ENCODE data around the gene SLC6A6.

Gene SLC6A6

DNA sequence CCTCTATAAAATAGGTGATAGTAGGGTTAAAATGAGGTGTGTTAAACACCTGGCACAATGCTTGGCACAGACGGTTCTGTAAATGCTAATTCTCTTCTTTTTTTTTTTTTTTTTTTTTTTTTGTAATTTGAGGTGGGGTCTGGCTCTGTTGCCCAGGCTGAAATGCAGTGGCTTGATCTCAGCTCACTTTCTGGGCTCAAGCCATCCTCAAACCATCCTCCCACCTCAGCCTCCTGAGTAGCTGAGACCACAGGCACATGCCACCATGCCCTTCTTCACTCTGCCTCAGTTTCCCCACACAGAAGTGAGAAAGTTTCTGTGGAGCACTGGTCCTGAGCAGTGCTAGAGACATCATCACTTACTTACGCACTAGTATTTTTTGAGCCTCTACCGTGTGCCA, 57.4 kb downstream of the SLC6A6 start:
- TF ChIP-seq GATA3 (IDR thresholded peaks at IDR 0.05; ENCODE audit: low read depth, low read length), result no peak
- no peak for TF ChIP-seq GATA2 (IDR thresholded peaks at IDR 0.05; ENCODE audit: low read depth, low read length)

GRCh38 chr3:14460342-14461005, 58.1 kb downstream of the SLC6A6 start:
- no peak for TF ChIP-seq GATA2 (IDR thresholded peaks at IDR 0.05; ENCODE audit: low read depth, low read length)
- TF ChIP-seq GATA3 (IDR thresholded peaks at IDR 0.05; ENCODE audit: low read depth, low read length), result no peak

DNA sequence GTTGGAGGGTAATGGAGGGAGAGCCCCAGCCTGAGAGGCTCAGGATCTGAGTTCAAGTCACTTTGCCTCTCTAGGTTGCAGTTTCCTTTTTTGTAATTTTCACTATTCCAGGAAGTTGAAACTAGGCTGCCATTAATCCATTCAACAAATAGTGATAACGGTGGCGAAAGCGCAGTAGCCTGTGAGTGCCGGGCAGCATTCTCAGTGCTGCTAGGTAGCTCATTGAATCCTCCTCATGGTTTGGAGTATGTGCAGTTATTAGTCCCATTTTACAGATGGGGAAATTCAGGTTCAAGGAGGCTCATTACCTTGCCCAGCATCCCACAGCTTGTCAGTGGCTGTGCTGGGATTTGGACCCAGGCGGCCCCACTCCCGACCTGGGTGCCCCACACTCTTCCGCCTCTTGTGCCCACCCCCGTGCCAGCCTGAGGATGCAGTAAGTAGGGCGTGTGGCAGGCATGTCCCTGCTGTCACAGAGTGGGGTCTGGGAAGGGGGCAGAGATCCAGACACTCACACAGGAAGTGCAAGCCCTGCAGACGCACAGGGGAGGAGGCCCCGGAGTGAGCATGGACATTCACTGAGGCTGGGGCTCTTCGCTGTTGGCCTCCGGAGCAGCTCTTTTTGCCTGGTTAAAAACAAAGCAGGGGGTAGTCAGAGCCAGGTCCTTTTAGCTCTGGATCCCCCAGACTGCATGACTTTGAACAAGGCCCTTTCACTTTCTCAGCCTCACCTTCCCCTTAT, 58.8 kb downstream of the SLC6A6 start:
- TF ChIP-seq GATA2 (IDR thresholded peaks at IDR 0.05; ENCODE audit: low read depth, low read length) (no peak), GATA3 (IDR thresholded peaks at IDR 0.05; ENCODE audit: low read depth, low read length) (no peak)

DNA sequence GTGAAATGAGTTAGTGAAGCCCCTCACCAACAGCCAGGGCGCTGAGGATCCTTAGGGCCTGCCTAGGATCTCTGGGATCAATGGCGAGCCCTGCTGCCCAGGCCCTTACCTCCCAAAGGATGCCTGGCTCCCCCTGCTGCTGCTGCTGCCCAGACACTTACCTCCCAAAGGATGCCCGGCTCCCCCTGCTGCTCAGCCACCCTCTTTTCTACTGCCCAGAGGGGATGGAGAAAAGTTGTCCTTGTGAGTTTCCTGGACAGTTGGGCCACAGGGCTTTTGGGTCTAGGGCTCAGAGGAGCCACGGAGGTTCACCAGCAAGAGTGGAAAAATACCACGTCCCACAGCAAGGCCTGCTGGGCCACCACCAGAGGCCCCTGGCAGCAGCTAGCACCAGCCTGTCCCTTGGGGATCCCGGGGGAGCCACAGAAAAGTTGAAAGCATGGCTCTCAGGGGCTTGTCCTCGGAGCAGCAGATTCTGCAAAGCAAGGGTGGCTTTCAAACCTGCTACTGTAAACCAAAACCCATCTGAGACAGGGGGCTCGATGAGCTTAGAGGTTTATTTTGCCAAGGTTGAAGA, 59.4 kb downstream of the SLC6A6 start:
- no peak for TF ChIP-seq GATA2 (IDR thresholded peaks at IDR 0.05; ENCODE audit: low read depth, low read length)
- no peak for TF ChIP-seq GATA3 (IDR thresholded peaks at IDR 0.05; ENCODE audit: low read depth, low read length)

GRCh38 chr3:14462738-14463137, 60.3 kb downstream of the SLC6A6 start:
- TF ChIP-seq GATA3 (IDR thresholded peaks at IDR 0.05; ENCODE audit: low read depth, low read length), result no peak
- TF ChIP-seq GATA2 (IDR thresholded peaks at IDR 0.05; ENCODE audit: low read depth, low read length), result no peak

- TF ChIP-seq GATA2 (IDR thresholded peaks at IDR 0.05; ENCODE audit: low read depth, low read length) (no peak), GATA3 (IDR thresholded peaks at IDR 0.05; ENCODE audit: low read depth, low read length) (no peak)
Observed at GRCh38 chr3:14463330-14464140, 61.1 kb downstream of the SLC6A6 start.

GRCh38 chr3:14464141-14464465, 61.7 kb downstream of the SLC6A6 start:
- TF ChIP-seq GATA3 (IDR thresholded peaks at IDR 0.05; ENCODE audit: low read depth, low read length) (no peak), GATA2 (IDR thresholded peaks at IDR 0.05; ENCODE audit: low read depth, low read length) (no peak)

- no peak for TF ChIP-seq GATA3 (IDR thresholded peaks at IDR 0.05; ENCODE audit: low read depth, low read length)
- TF ChIP-seq GATA2 (IDR thresholded peaks at IDR 0.05; ENCODE audit: low read depth, low read length), result no peak
Observed at GRCh38 chr3:14464521-14464920, 62.1 kb downstream of the SLC6A6 start.

DNA sequence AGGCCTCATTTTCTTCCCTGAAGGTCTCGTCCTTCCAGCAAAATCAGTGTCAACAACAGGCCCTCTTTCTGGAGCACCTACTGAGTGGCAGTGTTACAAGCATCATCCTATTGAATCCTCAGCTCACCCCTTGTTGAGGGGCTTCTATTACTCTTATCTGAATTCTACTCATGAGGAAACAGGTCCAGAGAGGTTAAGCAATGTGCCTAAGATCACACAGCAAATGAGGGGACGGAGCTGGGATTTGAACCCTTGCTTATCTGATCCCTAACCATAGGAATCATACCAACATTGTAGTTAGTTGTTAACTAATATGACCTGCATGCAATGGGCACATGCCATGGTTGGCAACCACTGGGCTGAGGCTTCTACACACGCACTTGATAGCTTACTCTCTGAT, 63.0 kb downstream of the SLC6A6 start:
- TF ChIP-seq GATA3 (IDR thresholded peaks at IDR 0.05; ENCODE audit: low read depth, low read length), result no peak
- TF ChIP-seq GATA2 (IDR thresholded peaks at IDR 0.05; ENCODE audit: low read depth, low read length), result no peak

GRCh38 chr3:14466179-14466903, 63.9 kb downstream of the SLC6A6 start:
- no peak for TF ChIP-seq GATA2 (IDR thresholded peaks at IDR 0.05; ENCODE audit: low read depth, low read length)
- no peak for TF ChIP-seq GATA3 (IDR thresholded peaks at IDR 0.05; ENCODE audit: low read depth, low read length)

GRCh38 chr3:14467814-14468620, 65.6 kb downstream of the SLC6A6 start:
- TF ChIP-seq GATA3 (IDR thresholded peaks at IDR 0.05; ENCODE audit: low read depth, low read length) (no peak), GATA2 (IDR thresholded peaks at IDR 0.05; ENCODE audit: low read depth, low read length) (no peak)

GRCh38 chr3:14468621-14468981, 66.2 kb downstream of the SLC6A6 start:
- TF ChIP-seq GATA2 (IDR thresholded peaks at IDR 0.05; ENCODE audit: low read depth, low read length), result no peak
- TF ChIP-seq GATA3 (IDR thresholded peaks at IDR 0.05; ENCODE audit: low read depth, low read length), result no peak

- TF ChIP-seq GATA2 (IDR thresholded peaks at IDR 0.05; ENCODE audit: low read depth, low read length), result no peak
- no peak for TF ChIP-seq GATA3 (IDR thresholded peaks at IDR 0.05; ENCODE audit: low read depth, low read length)
Observed at GRCh38 chr3:14470461-14470860, 68.1 kb downstream of the SLC6A6 start.

Measured in SH-SY5Y (cell line).